Smooth muscle cell (in vitro differentiated cells): ENCODE results near the gene POLR2L. TPM values are rescaled to one million over a fixed set of nuclear protein-coding genes. Genes with fewer than 3 reads are reported as not detected.

ENCODE experiments used
- DNase-seq: peaks from one replicate; lab custom pipeline; 2025; ENCODE audit not compliant: unreplicated experiment; lab: John Stamatoyannopoulos, UW
- H2AFZ ChIP-seq: fragments of 200-600 bp; sonication (generic); 2 replicates; pipeline ENCODE4 v1.6.0; 2016; ENCODE audit warnings: antibody characterized with exemption, low read depth, mild to moderate bottlenecking
- H3F3A ChIP-seq: fragments of 200-600 bp; sonication (generic); 2 replicates; pipeline ENCODE4 v1.6.0; 2017; ENCODE audit warnings: antibody characterized with exemption, low read depth
- H3K27ac ChIP-seq: fragments of 200-600 bp; sonication (generic); 2 replicates; pipeline ENCODE4 v1.5.1; 2016; ENCODE audit warnings: low read depth, mild to moderate bottlenecking
- H3K27me3 ChIP-seq: fragments of 200-600 bp; sonication (generic); 2 replicates; pipeline ENCODE4 v1.6.1; 2016; ENCODE audit warnings: low read depth, mild to moderate bottlenecking
- H3K36me3 ChIP-seq: fragments of 200-600 bp; sonication (generic); 2 replicates; pipeline ENCODE4 v1.5.1; 2016; ENCODE audit warnings: low read depth
- H3K4me1 ChIP-seq: fragments of 200-600 bp; sonication (generic); 2 replicates; pipeline ENCODE4 v1.5.1; 2016; ENCODE audit warnings: low read depth
- H3K4me2 ChIP-seq: fragments of 200-600 bp; sonication (generic); 2 replicates; pipeline ENCODE4 v1.6.0; 2016; ENCODE audit warnings: mild to moderate bottlenecking
- H3K4me3 ChIP-seq: fragments of 200-600 bp; sonication (generic); 2 replicates; pipeline ENCODE4 v1.5.1; 2016; ENCODE audit warnings: mild to moderate bottlenecking
- H3K79me2 ChIP-seq: fragments of 200-600 bp; sonication (generic); 2 replicates; pipeline ENCODE4 v1.6.0; 2016; ENCODE audit warnings: low read depth, mild to moderate bottlenecking
- H3K9ac ChIP-seq: fragments of 200-600 bp; sonication (generic); 2 replicates; pipeline ENCODE4 v1.6.0; 2016; ENCODE audit warnings: low read depth
- H3K9me3 ChIP-seq: fragments of 200-600 bp; sonication (generic); replicated peaks from 2 replicates; pipeline ENCODE4 v1.5.1; 2016; ENCODE audit warnings: low read depth
- H4K20me1 ChIP-seq: fragments of 200-600 bp; sonication (generic); 2 replicates; pipeline ENCODE4 v1.6.0; 2016; ENCODE audit warnings: low read depth
- WGBS: methylation state at CpG from one replicate; pipeline ENCODE4 v1.1.7; 2016; ENCODE audit warnings: low lambda C conversion rate; 5-methylcytosine and 5-hydroxymethylcytosine counted together
- polyA plus RNA-seq: library from polyadenylated mRNA; unstranded; fragments of >200 nt; fragmentation: Nextera tagmentation; extraction: Ambion mirVana; gene quantifications from 2 replicates; pipeline ENCODE4 v1.2.1, GENCODE V29; 2016
- total RNA-seq: library from RNA; depleted of rRNA; stranded (reverse); fragments of >200 nt; gene quantifications from 2 replicates; pipeline ENCODE4 v1.2.3, GENCODE V29; 2014
- TF ChIP-seq, protein P1 (sequence below): fragments of 200-600 bp; sonication (generic); IDR thresholded peaks from 2 replicates; pipeline ENCODE4 v1.5.1; 2017; ENCODE audit warnings: borderline replicate concordance, mild to moderate bottlenecking, antibody characterized with exemption; ENCODE audit not compliant: insufficient read depth, poor library complexity, severe bottlenecking

Gene POLR2L
- total and polyA plus RNA-seq, 2 experiments from 2014 or later, result 51.4 to 380 TPM

GRCh38 chr11:833114-833791 is 9.1 kb downstream of the POLR2L start:
- Histone ChIP-seq H3K4me1 (peaks cover 38% of the 10 kb centered on the region), H3K9ac (peak overlapping the region; percentile 92), H3K4me2 (peak overlapping the region; percentile 97), H2AFZ (no peak overlapping the region), H3K4me3 (peak overlapping the region; percentile 73), H3K27me3 (peaks cover 31% of the 10 kb centered on the region), H3K79me2 (peaks cover 28% of the 10 kb centered on the region), H3F3A (peaks cover 18% of the 10 kb centered on the region), H4K20me1 (peaks cover 74% of the 10 kb centered on the region), H3K36me3 (no peaks in the 10 kb centered on the region), H3K9me3 (no peaks in the 10 kb centered on the region), H3K27ac (peak overlapping the region; percentile 90)
- TF ChIP-seq, protein P1, sequence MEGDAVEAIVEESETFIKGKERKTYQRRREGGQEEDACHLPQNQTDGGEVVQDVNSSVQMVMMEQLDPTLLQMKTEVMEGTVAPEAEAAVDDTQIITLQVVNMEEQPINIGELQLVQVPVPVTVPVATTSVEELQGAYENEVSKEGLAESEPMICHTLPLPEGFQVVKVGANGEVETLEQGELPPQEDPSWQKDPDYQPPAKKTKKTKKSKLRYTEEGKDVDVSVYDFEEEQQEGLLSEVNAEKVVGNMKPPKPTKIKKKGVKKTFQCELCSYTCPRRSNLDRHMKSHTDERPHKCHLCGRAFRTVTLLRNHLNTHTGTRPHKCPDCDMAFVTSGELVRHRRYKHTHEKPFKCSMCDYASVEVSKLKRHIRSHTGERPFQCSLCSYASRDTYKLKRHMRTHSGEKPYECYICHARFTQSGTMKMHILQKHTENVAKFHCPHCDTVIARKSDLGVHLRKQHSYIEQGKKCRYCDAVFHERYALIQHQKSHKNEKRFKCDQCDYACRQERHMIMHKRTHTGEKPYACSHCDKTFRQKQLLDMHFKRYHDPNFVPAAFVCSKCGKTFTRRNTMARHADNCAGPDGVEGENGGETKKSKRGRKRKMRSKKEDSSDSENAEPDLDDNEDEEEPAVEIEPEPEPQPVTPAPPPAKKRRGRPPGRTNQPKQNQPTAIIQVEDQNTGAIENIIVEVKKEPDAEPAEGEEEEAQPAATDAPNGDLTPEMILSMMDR, result no peak
- WGBS, result under 1% methylated on average over 33 of the region's 55 CpGs
- peak; percentile 71 for DNase-seq

GRCh38 chr11:832529-833113 is 9.7 kb downstream of the POLR2L start, which contains the start of gene CD151:
Gene CD151 (plus strand): TSS chr11:832952. CDS start chr11:836070, 3,118 bp downstream.
- no peak within 1 kb of the TSS for H2AFZ ChIP-seq
- 1% methylated on average over 23 of the region's 67 CpGs for WGBS
- TF ChIP-seq, protein P1, result no peak
- DNase-seq, result peak; percentile 70
- peaks cover 14% of the 10 kb centered on the region for H3F3A ChIP-seq
- peaks cover 28% of the 10 kb centered on the region for H3K79me2 ChIP-seq
- H3K27me3 ChIP-seq, result peaks cover 38% of the 10 kb centered on the region
- peaks cover 41% of the 10 kb centered on the region for H3K4me1 ChIP-seq
- H3K9ac ChIP-seq, result peak within 1 kb of the TSS; percentile 92
- H3K4me3 ChIP-seq, result peak within 1 kb of the TSS; percentile 73
- peak within 1 kb of the TSS; percentile 97 for H3K4me2 ChIP-seq
- peaks cover 70% of the 10 kb centered on the region for H4K20me1 ChIP-seq
- H3K27ac ChIP-seq, result peak within 1 kb of the TSS; percentile 90
- no peaks in the 10 kb centered on the region for H3K9me3 ChIP-seq
- no peaks in the 10 kb centered on the region for H3K36me3 ChIP-seq

DNA sequence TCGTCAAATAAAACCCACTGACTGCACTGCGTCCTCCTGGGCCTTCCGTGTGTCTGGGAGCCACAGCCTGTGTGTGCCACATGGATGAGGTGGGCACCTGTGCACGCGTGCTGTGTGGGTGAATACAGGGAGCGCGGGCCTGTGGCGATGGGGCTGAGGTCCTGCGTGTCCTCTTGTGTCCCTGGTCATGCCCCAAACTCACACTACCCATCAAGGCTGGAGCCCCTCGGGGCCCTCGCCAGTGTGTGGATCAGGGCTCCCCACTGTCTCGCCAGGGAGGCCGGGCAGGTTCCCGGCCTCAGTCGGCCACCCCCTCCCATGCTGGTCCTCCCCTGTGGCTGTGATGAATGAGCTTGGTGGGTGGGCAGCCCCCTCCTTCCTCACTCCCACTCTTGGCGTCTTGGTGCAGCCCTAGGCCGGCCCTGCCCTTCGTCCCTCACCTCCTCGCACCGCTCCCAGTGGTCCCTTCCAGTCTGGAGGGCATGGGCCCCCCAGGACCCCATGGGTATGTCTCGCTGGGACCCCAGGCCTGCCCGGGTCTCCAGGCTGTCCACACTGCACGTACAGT is 10.3 kb downstream of the POLR2L start:
- H3K9me3 ChIP-seq, result no peaks in the 10 kb centered on the region
- peak overlapping the region; percentile 28 for H3K9ac ChIP-seq
- DNase-seq, result no peak
- H3K27me3 ChIP-seq, result peaks cover 43% of the 10 kb centered on the region
- peaks cover 65% of the 10 kb centered on the region for H4K20me1 ChIP-seq
- peak overlapping the region; percentile 95 for H3K4me2 ChIP-seq
- TF ChIP-seq, protein P1, result no peak
- peaks cover 28% of the 10 kb centered on the region for H3K79me2 ChIP-seq
- H3K27ac ChIP-seq, result no peak overlapping the region
- H3K4me1 ChIP-seq, result peaks cover 44% of the 10 kb centered on the region
- 61% methylated on average over 22 of the region's 23 CpGs for WGBS
- no peak overlapping the region for H2AFZ ChIP-seq
- no peaks in the 10 kb centered on the region for H3K36me3 ChIP-seq
- peaks cover 10% of the 10 kb centered on the region for H3F3A ChIP-seq
- H3K4me3 ChIP-seq, result peak overlapping the region; percentile 73
